HepG2 (cell line): ENCODE measurements around the gene INSR. TPM values are rescaled to one million over a fixed set of nuclear protein-coding genes. Genes with fewer than 3 reads are reported as not detected.
A peak's percentile ranks its signal among the peaks of the same experiment; 100 is the strongest.

ENCODE experiments used
- ATAC-seq: fragments of 200-7000 bp; cut with Tn5 transposase; 3 replicates; pipeline ENCODE4 v1.9.1; 2020; ENCODE audit warnings: mild to moderate bottlenecking, moderate library complexity
- BruUV-seq: library from RNA; stranded (reverse); fragments of 400-500 nt; replicated peaks from 2 replicates; lab custom pipeline; 2021; lab: Mats Ljungman, UMichigan
- CTCF ChIA-PET: fragments of 300-600 bp; formaldehyde crosslinking; extraction: SDS; loops from one replicate; lab custom pipeline; 2021; ENCODE audit warnings: low total read pairs, inconsistent platforms, low intra/inter-chr PET ratio; lab: Yijun Ruan, JAX
- POLR2A ChIA-PET: fragments of 350-600 bp; sonication (Branson Sonifier 250); formaldehyde crosslinking; loops from one replicate; lab custom pipeline; 2020; ENCODE audit warnings: antibody characterized with exemption, inconsistent platforms; lab: Yijun Ruan, JAX
- DNase-seq: peaks from one replicate; pipeline ENCODE4 v3.0.0-alpha.2; 2015; ENCODE audit warnings: low spot score
- FAIRE-seq: peaks from 3 replicates; lab custom pipeline; 2011; peaks lifted over from hg19 to GRCh38; lab: Jason Lieb, UNC
- H2AFZ ChIP-seq: one replicate; pipeline ENCODE4 v1.6.1; 2011; ENCODE audit warnings: low read length, inconsistent platforms
- H3K27ac ChIP-seq: fragments of 300-600 bp; 3 replicates; pipeline ENCODE4 v1.8.0; 2011; ENCODE audit warnings: mixed run types, mild to moderate bottlenecking, mixed read lengths, low read length, inconsistent platforms; ENCODE audit not compliant: insufficient read depth; ENCODE audit errors: extremely low read length
- H3K27me3 ChIP-seq, 2 experiments: fragments of 200-600 bp in 1 of 2; 2 replicates in 1 of 2; 3 replicates in 1 of 2; pipeline versions ENCODE4 v1.6.0 to v1.8.0; 2011; ENCODE audit warnings: low read length in 2 of 2, mild to moderate bottlenecking in 2 of 2, moderate library complexity in 2 of 2, inconsistent platforms in 1 of 2; ENCODE audit not compliant: insufficient read depth in 2 of 2, control insufficient read depth in 1 of 2
- H3K36me3 ChIP-seq, 2 experiments: fragments of 200-600 bp in 1 of 2; replicated peaks in 1 of 2; 2 replicates in 1 of 2; 3 replicates in 1 of 2; pipeline versions ENCODE4 v1.5.1 to v1.8.0; 2011; ENCODE audit warnings: low read length in 2 of 2, inconsistent platforms in 1 of 2; ENCODE audit not compliant: insufficient read depth in 2 of 2, control insufficient read depth in 1 of 2
- H3K4me1 ChIP-seq: 2 replicates; pipeline ENCODE4 v1.5.1; 2012; ENCODE audit warnings: low read length, inconsistent platforms; ENCODE audit not compliant: insufficient read depth
- H3K4me2 ChIP-seq: 2 replicates; pipeline ENCODE4 v1.6.0; 2011; ENCODE audit warnings: low read depth, low read length, inconsistent platforms
- H3K4me3 ChIP-seq, 3 experiments: fragments of 200-600 bp in 1 of 3; sonication (generic), shearing (Covaris generic) in 1 of 3; replicated peaks in 1 of 3; 2 replicates each; pipeline ENCODE4 v1.5.1; 2011 to 2016; ENCODE audit warnings: low read length in 3 of 3, inconsistent platforms in 2 of 3, low read depth in 2 of 3, mild to moderate bottlenecking in 2 of 3, control low read depth in 1 of 3, mixed read lengths in 1 of 3; ENCODE audit not compliant: insufficient read depth in 1 of 3
- H3K79me2 ChIP-seq: one replicate; pipeline ENCODE4 v1.6.1; 2011; ENCODE audit warnings: low read length, inconsistent platforms; ENCODE audit not compliant: insufficient read depth
- H3K9ac ChIP-seq: 2 replicates; pipeline ENCODE4 v1.6.0; 2011; ENCODE audit warnings: mild to moderate bottlenecking, low read depth, low read length, inconsistent platforms; ENCODE audit not compliant: insufficient read depth
- H3K9me3 ChIP-seq: 2 replicates; pipeline ENCODE4 v1.5.1; 2012; ENCODE audit warnings: mild to moderate bottlenecking, low read length
- H4K20me1 ChIP-seq: 2 replicates; pipeline ENCODE4 v1.6.0; 2011; ENCODE audit warnings: inconsistent platforms, mild to moderate bottlenecking, low read length, moderate library complexity; ENCODE audit not compliant: insufficient read depth
- FOXP1 ChIP-seq, 2 experiments: fragments of 450-650 bp in 1 of 2; IDR thresholded peaks; 2 replicates each; pipeline ENCODE4 v1.6.1; 2017 to 2018; ENCODE audit warnings: antibody characterized with exemption in 1 of 2
- GATAD2A ChIP-seq: IDR thresholded peaks from 2 replicates; pipeline ENCODE4 v1.6.1; 2016
- KDM4B ChIP-seq: sonication (generic); formaldehyde crosslinking; IDR thresholded peaks from 2 replicates; pipeline ENCODE4 v1.4.0; 2020; ENCODE audit warnings: missing genetic modification reagents
- NFKBIZ ChIP-seq: IDR thresholded peaks from 2 replicates; pipeline ENCODE4 v1.6.1; 2018; ENCODE audit warnings: missing genetic modification reagents, missing compliant biosample characterization
- NR2F6 ChIP-seq, 2 experiments: IDR thresholded peaks; 2 replicates each; pipeline ENCODE4 v1.6.1; 2016; ENCODE audit warnings: antibody characterized with exemption in 1 of 2, mild to moderate bottlenecking in 1 of 2
- RARA ChIP-seq: IDR thresholded peaks from 2 replicates; pipeline ENCODE4 v1.6.1; 2016; ENCODE audit warnings: missing genetic modification reagents, missing compliant biosample characterization
- SALL1 ChIP-seq: sonication (generic); formaldehyde crosslinking; IDR thresholded peaks from 2 replicates; pipeline ENCODE4 v1.8.0; 2022; ENCODE audit warnings: mild to moderate bottlenecking, missing genetic modification reagents
- SMARCE1 ChIP-seq: fragments of 450-650 bp; IDR thresholded peaks from 2 replicates; pipeline ENCODE4 v1.6.1; 2017; ENCODE audit warnings: borderline replicate concordance
- SYNCRIP ChIP-seq: fragments of 200-400 bp; formaldehyde crosslinking; IDR thresholded peaks from 2 replicates; pipeline ENCODE4 v1.6.1; 2018; ENCODE audit warnings: mild to moderate bottlenecking, low read depth, low read length; ENCODE audit not compliant: insufficient read depth
- TEAD3 ChIP-seq: optimal IDR thresholded peaks from 2 replicates; pipeline ENCODE3; 2016; ENCODE audit warnings: borderline replicate concordance
- TP53 ChIP-seq: sonication (generic); formaldehyde crosslinking; conservative IDR thresholded peaks from 2 replicates; pipeline ENCODE4 v1.4.0; 2020; ENCODE audit warnings: missing genetic modification reagents
- WGBS: methylation state at CpG from one replicate; pipeline ENCODE4 v1.1.6; 2017; ENCODE audit warnings: low lambda C conversion rate; 5-methylcytosine and 5-hydroxymethylcytosine counted together
- in situ Hi-C: cut with HindIII; loops from 2 replicates; pipeline ENCODE4 v1.10.0; 2017; ENCODE audit warnings: low pct_unique_long_range_greater_than_20kb; ENCODE audit not compliant: extremely low pct_ligation_motif_present
- intact Hi-C: fragments of 100-400 bp; cut with micrococcal nuclease; formaldehyde crosslinking; loops from one replicate; pipeline ENCODE4 v1.10.0; 2022; ENCODE audit not compliant: unreplicated experiment
- polyA plus RNA-seq, 8 experiments: library from polyadenylated mRNA; depleted of rRNA in 3 of 8; stranded (reverse) in 7 of 8; unstranded in 1 of 8; fragments of >200 nt; fragmentation: Illumina TruSeq in 4 of 8; extraction: Trizol in 4 of 8; gene quantifications; 2 replicates each; pipeline versions ENCODE4 v1.2.1 to v1.2.3, GENCODE V29; 2011 to 2016; ENCODE audit warnings: low read depth in 4 of 8, missing spikeins in 1 of 8, mixed read lengths in 1 of 8; ENCODE audit not compliant: insufficient read depth in 1 of 8
- total RNA-seq, 5 experiments: library from RNA; depleted of rRNA; stranded (reverse); fragments of >200 nt; fragmentation: Illumina TruSeq; extraction: Trizol; gene quantifications; 2 replicates each; pipeline ENCODE4 v1.2.3, GENCODE V29; 2016; ENCODE audit warnings: low read depth in 1 of 5
- TF ChIP-seq, protein P1 (sequence below): sonication (generic); formaldehyde crosslinking; conservative IDR thresholded peaks from 2 replicates; pipeline ENCODE4 v1.4.0; 2020; ENCODE audit warnings: mild to moderate bottlenecking, missing genetic modification reagents, moderate library complexity
- TF ChIP-seq, protein P2 (sequence below): sonication (generic); formaldehyde crosslinking; IDR thresholded peaks from 2 replicates; pipeline ENCODE4 v1.4.0; 2020; ENCODE audit warnings: mild to moderate bottlenecking, missing genetic modification reagents
- TF ChIP-seq, protein P3 (sequence below): sonication (generic); formaldehyde crosslinking; IDR thresholded peaks from 2 replicates; pipeline ENCODE4 v1.5.0; 2020; ENCODE audit warnings: mild to moderate bottlenecking, missing genetic modification reagents
- TF ChIP-seq, protein P4 (sequence below): sonication (generic); formaldehyde crosslinking; IDR thresholded peaks from 2 replicates; pipeline ENCODE4 v1.4.0; 2020; ENCODE audit warnings: missing genetic modification reagents

INSR gene
- total and polyA plus RNA-seq, 2 of the 13 experiments (the other 11 are each of a cell fraction or from before 2014, with no cell fraction given) = 24.2 to 29.8 TPM

DNA sequence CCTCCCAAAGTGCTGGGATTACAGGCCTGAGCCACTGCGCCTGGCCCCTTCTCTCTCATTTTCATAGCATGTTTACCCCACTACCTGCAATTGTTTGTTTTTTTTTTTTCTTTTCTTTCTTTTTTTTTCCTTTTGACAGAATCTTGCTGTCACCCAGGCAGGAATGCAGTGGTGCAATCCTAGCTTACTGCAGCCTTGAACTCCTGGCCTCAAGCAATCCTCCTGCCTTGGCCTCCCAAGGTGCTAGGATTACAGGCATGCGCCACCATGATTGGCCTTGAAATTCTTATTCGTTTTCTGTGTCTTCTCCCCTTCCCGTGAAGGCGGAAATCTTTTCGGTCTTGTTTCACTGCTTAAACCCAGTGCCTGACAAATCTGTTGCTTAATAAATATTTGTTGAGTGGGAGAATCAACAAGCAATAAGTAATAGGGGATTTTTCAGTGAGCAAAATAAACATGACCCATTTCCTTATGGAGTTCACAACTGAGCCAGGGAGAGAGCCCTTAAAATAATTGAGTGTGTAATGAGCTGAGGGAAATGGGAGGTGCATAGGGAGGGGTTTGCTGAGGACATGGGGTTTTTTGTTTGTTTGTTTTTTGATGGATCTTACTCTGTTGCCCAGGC, 1.8 kb upstream of the INSR start (continued):
- TF ChIP-seq, protein P1, sequence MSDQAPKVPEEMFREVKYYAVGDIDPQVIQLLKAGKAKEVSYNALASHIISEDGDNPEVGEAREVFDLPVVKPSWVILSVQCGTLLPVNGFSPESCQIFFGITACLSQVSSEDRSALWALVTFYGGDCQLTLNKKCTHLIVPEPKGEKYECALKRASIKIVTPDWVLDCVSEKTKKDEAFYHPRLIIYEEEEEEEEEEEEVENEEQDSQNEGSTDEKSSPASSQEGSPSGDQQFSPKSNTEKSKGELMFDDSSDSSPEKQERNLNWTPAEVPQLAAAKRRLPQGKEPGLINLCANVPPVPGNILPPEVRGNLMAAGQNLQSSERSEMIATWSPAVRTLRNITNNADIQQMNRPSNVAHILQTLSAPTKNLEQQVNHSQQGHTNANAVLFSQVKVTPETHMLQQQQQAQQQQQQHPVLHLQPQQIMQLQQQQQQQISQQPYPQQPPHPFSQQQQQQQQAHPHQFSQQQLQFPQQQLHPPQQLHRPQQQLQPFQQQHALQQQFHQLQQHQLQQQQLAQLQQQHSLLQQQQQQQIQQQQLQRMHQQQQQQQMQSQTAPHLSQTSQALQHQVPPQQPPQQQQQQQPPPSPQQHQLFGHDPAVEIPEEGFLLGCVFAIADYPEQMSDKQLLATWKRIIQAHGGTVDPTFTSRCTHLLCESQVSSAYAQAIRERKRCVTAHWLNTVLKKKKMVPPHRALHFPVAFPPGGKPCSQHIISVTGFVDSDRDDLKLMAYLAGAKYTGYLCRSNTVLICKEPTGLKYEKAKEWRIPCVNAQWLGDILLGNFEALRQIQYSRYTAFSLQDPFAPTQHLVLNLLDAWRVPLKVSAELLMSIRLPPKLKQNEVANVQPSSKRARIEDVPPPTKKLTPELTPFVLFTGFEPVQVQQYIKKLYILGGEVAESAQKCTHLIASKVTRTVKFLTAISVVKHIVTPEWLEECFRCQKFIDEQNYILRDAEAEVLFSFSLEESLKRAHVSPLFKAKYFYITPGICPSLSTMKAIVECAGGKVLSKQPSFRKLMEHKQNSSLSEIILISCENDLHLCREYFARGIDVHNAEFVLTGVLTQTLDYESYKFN (CRISPR knock-in tag) = peak; percentile 33; the same call in 1 of the 2 replicates
- TF ChIP-seq TEAD3 (CRISPR knock-in tag) = peak; percentile 70
- peak; percentile 65; the same call in 1 of the 2 replicates for TF ChIP-seq RARA (CRISPR knock-in tag)
- no peak for TF ChIP-seq FOXP1 (IDR thresholded peaks at IDR 0.05)
- TF ChIP-seq FOXP1 (CRISPR knock-in tag; IDR thresholded peaks at IDR 0.05) = peak; percentile 53; the same call in 1 of the 2 replicates
- TF ChIP-seq SALL1 = peak; percentile 43
- peak; percentile 36 for TF ChIP-seq GATAD2A (CRISPR knock-in tag)
- no peak for TF ChIP-seq NR2F6 (IDR thresholded peaks at IDR 0.05)
- peak; percentile 64 for TF ChIP-seq NR2F6 (CRISPR knock-in tag; IDR thresholded peaks at IDR 0.05)

DNA sequence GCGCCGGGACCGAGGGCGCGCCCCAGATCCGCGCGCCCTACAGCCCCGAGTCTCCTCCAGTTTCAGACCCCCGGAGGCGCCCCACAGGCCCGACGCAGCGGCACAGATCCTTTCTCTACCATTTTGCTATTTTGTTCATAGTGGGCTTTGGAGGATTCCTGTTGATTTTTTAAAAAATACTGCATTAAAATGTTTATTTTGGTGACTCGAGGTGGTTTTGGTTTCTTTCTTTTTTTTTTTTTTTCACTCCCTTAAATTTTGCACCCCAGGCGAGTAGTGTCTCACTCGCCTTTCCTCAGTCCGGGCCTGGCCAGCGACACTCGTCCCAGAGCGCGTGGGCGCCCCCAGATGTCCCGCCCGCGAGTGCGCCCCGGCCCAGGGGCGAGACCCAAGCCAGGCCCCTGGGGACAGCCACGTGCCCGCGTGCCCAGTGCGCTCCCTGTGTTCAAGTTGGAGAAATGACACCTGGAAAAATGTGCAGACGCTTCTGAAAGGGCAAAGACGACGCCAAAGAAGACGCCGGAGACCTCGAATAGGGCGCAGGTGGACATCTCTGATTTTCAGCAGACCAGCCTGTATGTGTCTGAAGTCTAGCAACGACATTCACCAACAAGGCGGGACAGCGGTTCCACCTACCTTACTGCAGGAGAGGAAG, 471 bp upstream of the INSR start:
- in situ Hi-C loops = loop anchor here (5.0 kb wide), 1 partner anchor 97 kb away; no protein-coding TSS in a partner anchor
- TF ChIP-seq SYNCRIP (no peak), TP53 (CRISPR knock-in tag) (no peak), SMARCE1 (no peak), KDM4B (CRISPR knock-in tag) (peak; percentile 49; the same call in 1 of the 2 replicates), NFKBIZ (CRISPR knock-in tag) (no peak)
- TF ChIP-seq, protein P2, sequence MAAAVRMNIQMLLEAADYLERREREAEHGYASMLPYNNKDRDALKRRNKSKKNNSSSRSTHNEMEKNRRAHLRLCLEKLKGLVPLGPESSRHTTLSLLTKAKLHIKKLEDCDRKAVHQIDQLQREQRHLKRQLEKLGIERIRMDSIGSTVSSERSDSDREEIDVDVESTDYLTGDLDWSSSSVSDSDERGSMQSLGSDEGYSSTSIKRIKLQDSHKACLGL (CRISPR knock-in tag) = peak; percentile 41; the same call in 1 of the 2 replicates
- TF ChIP-seq, protein P3, sequence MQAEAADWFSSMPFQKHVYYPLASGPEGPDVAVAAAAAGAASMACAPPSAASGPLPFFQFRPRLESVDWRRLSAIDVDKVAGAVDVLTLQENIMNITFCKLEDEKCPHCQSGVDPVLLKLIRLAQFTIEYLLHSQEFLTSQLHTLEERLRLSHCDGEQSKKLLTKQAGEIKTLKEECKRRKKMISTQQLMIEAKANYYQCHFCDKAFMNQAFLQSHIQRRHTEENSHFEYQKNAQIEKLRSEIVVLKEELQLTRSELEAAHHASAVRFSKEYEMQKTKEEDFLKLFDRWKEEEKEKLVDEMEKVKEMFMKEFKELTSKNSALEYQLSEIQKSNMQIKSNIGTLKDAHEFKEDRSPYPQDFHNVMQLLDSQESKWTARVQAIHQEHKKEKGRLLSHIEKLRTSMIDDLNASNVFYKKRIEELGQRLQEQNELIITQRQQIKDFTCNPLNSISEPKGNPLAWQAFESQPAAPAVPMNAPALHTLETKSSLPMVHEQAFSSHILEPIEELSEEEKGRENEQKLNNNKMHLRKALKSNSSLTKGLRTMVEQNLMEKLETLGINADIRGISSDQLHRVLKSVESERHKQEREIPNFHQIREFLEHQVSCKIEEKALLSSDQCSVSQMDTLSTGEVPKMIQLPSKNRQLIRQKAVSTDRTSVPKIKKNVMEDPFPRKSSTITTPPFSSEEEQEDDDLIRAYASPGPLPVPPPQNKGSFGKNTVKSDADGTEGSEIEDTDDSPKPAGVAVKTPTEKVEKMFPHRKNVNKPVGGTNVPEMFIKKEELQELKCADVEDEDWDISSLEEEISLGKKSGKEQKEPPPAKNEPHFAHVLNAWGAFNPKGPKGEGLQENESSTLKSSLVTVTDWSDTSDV = no peak
- TF ChIP-seq, protein P4, sequence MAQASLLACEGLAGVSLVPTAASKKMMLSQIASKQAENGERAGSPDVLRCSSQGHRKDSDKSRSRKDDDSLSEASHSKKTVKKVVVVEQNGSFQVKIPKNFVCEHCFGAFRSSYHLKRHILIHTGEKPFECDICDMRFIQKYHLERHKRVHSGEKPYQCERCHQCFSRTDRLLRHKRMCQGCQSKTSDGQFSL (CRISPR knock-in tag) = 0 out of 2 replicates have a peak, but pooled peaks have one; percentile 44

More for the DNA sequence above, 471 bp upstream of the INSR start:
- Histone ChIP-seq H3K79me2 (peaks cover 33% of the 10 kb centered on the region), H3K4me2 (peak overlapping the region; percentile 65), H3K27ac (peak overlapping the region; percentile 67), H4K20me1 (peaks cover 20% of the 10 kb centered on the region), H3K27me3 (no peaks in the 10 kb centered on the region; a peak in 1 of 5 replicates), H3K4me3 (peak overlapping the region; percentile 63 to 89 (median 79)), H3K36me3 (no peaks in the 10 kb centered on the region), H3K9ac (peak overlapping the region; percentile 53), H2AFZ (no peak overlapping the region), H3K9me3 (no peaks in the 10 kb centered on the region), H3K4me1 (peaks cover 47% of the 10 kb centered on the region)
- intact Hi-C loops = loop anchor here (1.0 to 2.0 kb wide), 2 partner anchors 97 to 146 kb away; no protein-coding TSS in a partner anchor
- ChIA-PET CTCF (interaction anchor here (0.7 kb wide), 1 partner anchor 146 kb away, joined by 3 read pairs; no protein-coding TSS in a partner anchor), POLR2A (interaction anchor here (0.6 to 1.8 kb wide), 9 partner anchors 27 to 104 kb away, joined by 3 to 15 read pairs (median 4); no protein-coding TSS in a partner anchor)
- WGBS = 1% methylated on average over 41 of the region's 43 CpGs
- TSS peak; percentile 83 for BruUV-seq
- peak; percentile 65 for DNase-seq
- ATAC-seq = peak; percentile 62
- FAIRE-seq = no peak
